ENCODE results near the gene SMIM35. TPM values are rescaled to one million over a fixed set of nuclear protein-coding genes. Genes with fewer than 3 reads are reported as not detected.

Gene SMIM35
- polyA plus RNA-seq, 1 of the 3 experiments (the other 2 are of a cell fraction), result not detected

DNA sequence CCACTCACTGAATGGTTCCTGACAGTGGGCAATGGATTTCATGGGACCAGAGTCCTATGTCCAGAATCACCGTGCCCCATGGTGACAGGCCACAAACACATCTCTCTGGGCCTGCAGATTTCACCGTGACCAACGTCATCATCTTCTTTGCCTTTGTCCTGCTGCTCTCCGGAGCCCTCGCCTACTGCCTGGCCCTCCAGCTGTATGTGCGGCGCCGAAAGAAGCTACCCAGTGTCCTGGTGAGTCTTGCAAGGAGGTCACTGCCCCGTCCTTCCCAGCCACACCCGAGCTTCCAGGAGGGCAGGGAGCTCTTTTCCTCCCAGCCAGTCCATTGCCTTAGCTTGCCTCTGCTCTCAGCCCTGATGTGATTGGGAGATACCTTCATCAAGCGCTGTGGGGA is 91.3 kb downstream of the SMIM35 start (continued):
- no peak for TF ChIP-seq FOXJ3 (CRISPR knock-in tag; IDR thresholded peaks at IDR 0.05)

GRCh38 chr11:117993988-117994745 is 92.6 kb downstream of the SMIM35 start:
- Histone ChIP-seq H3K4me1 (ENCODE audit: control insufficient read depth in 1 of 2, insufficient read depth in 2 of 2, low read depth in 1 of 2, low read length in 1 of 2) (no peaks in the 10 kb centered on the region), H4K20me1 (ENCODE audit: insufficient read depth) (no peaks in the 10 kb centered on the region), H3K4me3 (ENCODE audit: low read depth in 2 of 2, low read length in 1 of 2) (no peak overlapping the region), H3K27me3 (ENCODE audit: insufficient read depth) (no peaks in the 10 kb centered on the region), H3K9me2 (no peaks in the 10 kb centered on the region), H3K4me2 (no peak overlapping the region), H2AFZ (ENCODE audit: low read depth) (no peak overlapping the region), H3F3A (replicated peaks; ENCODE audit: insufficient read depth) (no peaks in the 10 kb centered on the region), H3K9me3 (no peaks in the 10 kb centered on the region), H3K27ac (ENCODE audit: low read depth in 2 of 2, low read length in 1 of 2) (no peak overlapping the region), H3K9ac (no peak overlapping the region), H3K79me2 (ENCODE audit: insufficient read depth) (no peaks in the 10 kb centered on the region), H3K36me3 (replicated peaks in 1 of 2; ENCODE audit: control insufficient read depth in 1 of 2, insufficient read depth in 2 of 2, low read length in 1 of 2) (no peaks in the 10 kb centered on the region)
- CTCF ChIA-PET, result interaction anchor here (0.9 to 2.2 kb wide), 4 partner anchors 56 to 615 kb away, joined by 3 to 6 read pairs (median 3); no protein-coding TSS in a partner anchor
- 40% methylated on average over 6 of the region's 9 CpGs for WGBS (ENCODE audit: low lambda C conversion rate)
- TF ChIP-seq FOXJ3 (CRISPR knock-in tag; IDR thresholded peaks at IDR 0.05) (no peak), POLR2AphosphoS5 (IDR thresholded peaks at IDR 0.05; ENCODE audit: low read depth, low read length) (no peak), EZH2phosphoT487 (IDR thresholded peaks at IDR 0.05; ENCODE audit: borderline replicate concordance, low read depth) (no peak), ELF1 (IDR thresholded peaks at IDR 0.05) (no peak), FOSL2 (IDR thresholded peaks at IDR 0.05; ENCODE audit: borderline replicate concordance, low read depth) (no peak), RXRA (IDR thresholded peaks at IDR 0.05; ENCODE audit: borderline replicate concordance, low read depth) (no peak), NFIC (IDR thresholded peaks at IDR 0.05; ENCODE audit: borderline replicate concordance) (no peak), USF1 (IDR thresholded peaks at IDR 0.05; ENCODE audit: borderline replicate concordance, low read depth) (no peak), GABPA (IDR thresholded peaks at IDR 0.05; ENCODE audit: low read depth) (no peak), YY1 (IDR thresholded peaks at IDR 0.05; ENCODE audit: low read depth) (no peak), EP300 (IDR thresholded peaks at IDR 0.05; ENCODE audit: borderline replicate concordance in 1 of 2, low read depth in 1 of 2, low read length in 1 of 2) (no peak), RAD21 (IDR thresholded peaks at IDR 0.05; ENCODE audit: low read length) (no peak), JUND (IDR thresholded peaks at IDR 0.05) (no peak), CHD2 (IDR thresholded peaks at IDR 0.05; ENCODE audit: low read length, partially characterized antibody) (no peak), MXI1 (IDR thresholded peaks at IDR 0.05; ENCODE audit: low read depth, low read length) (no peak), USF2 (IDR thresholded peaks at IDR 0.05; ENCODE audit: borderline replicate concordance, low read depth, low read length) (no peak)
- TF ChIP-seq, protein P1, sequence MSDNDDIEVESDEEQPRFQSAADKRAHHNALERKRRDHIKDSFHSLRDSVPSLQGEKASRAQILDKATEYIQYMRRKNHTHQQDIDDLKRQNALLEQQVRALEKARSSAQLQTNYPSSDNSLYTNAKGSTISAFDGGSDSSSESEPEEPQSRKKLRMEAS (IDR thresholded peaks at IDR 0.05; ENCODE audit: low read depth), result no peak
- TF ChIP-seq, protein P2, sequence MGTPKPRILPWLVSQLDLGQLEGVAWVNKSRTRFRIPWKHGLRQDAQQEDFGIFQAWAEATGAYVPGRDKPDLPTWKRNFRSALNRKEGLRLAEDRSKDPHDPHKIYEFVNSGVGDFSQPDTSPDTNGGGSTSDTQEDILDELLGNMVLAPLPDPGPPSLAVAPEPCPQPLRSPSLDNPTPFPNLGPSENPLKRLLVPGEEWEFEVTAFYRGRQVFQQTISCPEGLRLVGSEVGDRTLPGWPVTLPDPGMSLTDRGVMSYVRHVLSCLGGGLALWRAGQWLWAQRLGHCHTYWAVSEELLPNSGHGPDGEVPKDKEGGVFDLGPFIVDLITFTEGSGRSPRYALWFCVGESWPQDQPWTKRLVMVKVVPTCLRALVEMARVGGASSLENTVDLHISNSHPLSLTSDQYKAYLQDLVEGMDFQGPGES (IDR thresholded peaks at IDR 0.05; ENCODE audit: low read depth, low read length), result no peak
- TF ChIP-seq, protein P3, sequence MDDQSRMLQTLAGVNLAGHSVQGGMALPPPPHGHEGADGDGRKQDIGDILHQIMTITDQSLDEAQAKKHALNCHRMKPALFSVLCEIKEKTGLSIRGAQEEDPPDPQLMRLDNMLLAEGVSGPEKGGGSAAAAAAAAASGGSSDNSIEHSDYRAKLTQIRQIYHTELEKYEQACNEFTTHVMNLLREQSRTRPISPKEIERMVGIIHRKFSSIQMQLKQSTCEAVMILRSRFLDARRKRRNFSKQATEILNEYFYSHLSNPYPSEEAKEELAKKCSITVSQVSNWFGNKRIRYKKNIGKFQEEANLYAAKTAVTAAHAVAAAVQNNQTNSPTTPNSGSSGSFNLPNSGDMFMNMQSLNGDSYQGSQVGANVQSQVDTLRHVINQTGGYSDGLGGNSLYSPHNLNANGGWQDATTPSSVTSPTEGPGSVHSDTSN (IDR thresholded peaks at IDR 0.05), result no peak
- no peak for DNase-seq
- POLR2A ChIA-PET, result interaction anchor here (0.5 kb wide), 1 partner anchor 55 kb away, joined by 3 read pairs; no protein-coding TSS in a partner anchor

Data from SK-N-SH (cell line).